Measurements from ENCODE around the gene HNMT. TPM values are rescaled to one million over a fixed set of nuclear protein-coding genes. Genes with fewer than 3 reads are reported as not detected.
A peak's percentile ranks its signal among the peaks of the same experiment; 100 is the strongest.

Gene HNMT
- total RNA-seq, 4 donors from 2014 or later, result 16.7 to 52.8 (median 47.7) TPM

- TF ChIP-seq EP300 (IDR thresholded peaks at IDR 0.05) (no peak), POLR2A (IDR thresholded peaks at IDR 0.05) (no peak), CTCF (IDR thresholded peaks at IDR 0.05) (no peak), POLR2AphosphoS5 (IDR thresholded peaks at IDR 0.05) (no peak)
- no peak overlapping the region for H3K27ac ChIP-seq
- peaks cover 0 to 22% of the 10 kb centered on the region in 2 donors for H3K36me3 ChIP-seq
- WGBS, 2 donors (ENCODE audit: low coverage in 1 of 2), result 82 to 89% methylated on average over 6 to 7 of the region's 8 CpGs
- no peaks in the 10 kb centered on the region for H3K4me1 ChIP-seq
- no peak for ATAC-seq
- H3K4me3 ChIP-seq, result no peak overlapping the region
- H3K9me3 ChIP-seq, result no peaks in the 10 kb centered on the region
- no peaks in the 10 kb centered on the region for H3K27me3 ChIP-seq
Observed at GRCh38 chr2:137975280-137976271, 11.3 kb downstream of the HNMT start.

- Histone ChIP-seq H3K36me3 (peaks cover 0 to 22% of the 10 kb centered on the region in 2 donors), H3K4me3 (no peak overlapping the region), H3K27ac (no peak overlapping the region), H3K27me3 (no peaks in the 10 kb centered on the region), H3K4me1 (no peaks in the 10 kb centered on the region), H3K9me3 (no peaks in the 10 kb centered on the region)
- TF ChIP-seq CTCF (IDR thresholded peaks at IDR 0.05) (no peak), POLR2A (IDR thresholded peaks at IDR 0.05) (no peak), POLR2AphosphoS5 (IDR thresholded peaks at IDR 0.05) (no peak), EP300 (IDR thresholded peaks at IDR 0.05) (no peak)
- WGBS, 2 donors (ENCODE audit: low coverage in 1 of 2), result 79 to 93% methylated on average over 2 to 3 of the region's 3 CpGs
- no peak for ATAC-seq
Observed at GRCh38 chr2:137976274-137976673, 12.0 kb downstream of the HNMT start.

- H3K9me3 ChIP-seq, result no peaks in the 10 kb centered on the region
- no peak for TF ChIP-seq POLR2AphosphoS5 (IDR thresholded peaks at IDR 0.05)
- no peak for TF ChIP-seq EP300 (IDR thresholded peaks at IDR 0.05)
- no peak for TF ChIP-seq CTCF (IDR thresholded peaks at IDR 0.05)
- TF ChIP-seq POLR2A (IDR thresholded peaks at IDR 0.05), result no peak
- H3K27me3 ChIP-seq, result no peaks in the 10 kb centered on the region
Observed at GRCh38 chr2:137977790-137978189, 13.5 kb downstream of the HNMT start.

GRCh38 chr2:137980459-137980858 lies 16.2 kb downstream of the HNMT start:
- ATAC-seq, result no peak
- peak overlapping the region in 1 of 4 donors; percentile 34 for H3K27ac ChIP-seq
- H3K27me3 ChIP-seq, result no peaks in the 10 kb centered on the region
- no peaks in the 10 kb centered on the region for H3K4me1 ChIP-seq
- H3K4me3 ChIP-seq, result no peak overlapping the region
- peaks cover 0 to 4% of the 10 kb centered on the region in 2 donors for H3K36me3 ChIP-seq
- TF ChIP-seq POLR2AphosphoS5 (IDR thresholded peaks at IDR 0.05), result no peak
- TF ChIP-seq EP300 (IDR thresholded peaks at IDR 0.05), result no peak
- TF ChIP-seq POLR2A (IDR thresholded peaks at IDR 0.05), result no peak
- no peak for TF ChIP-seq CTCF (IDR thresholded peaks at IDR 0.05)
- H3K9me3 ChIP-seq, result no peaks in the 10 kb centered on the region

More at GRCh38 chr2:137977790-137978189, 13.5 kb downstream of the HNMT start:
- Histone ChIP-seq H3K36me3 (peaks cover 0 to 10% of the 10 kb centered on the region in 2 donors), H3K4me3 (no peak overlapping the region), H3K27ac (no peak overlapping the region), H3K4me1 (no peaks in the 10 kb centered on the region)
- no peak for ATAC-seq

Data from gastroesophageal sphincter (tissue), 4 donors.